ENCODE results near the gene TNNT2. TPM values are rescaled to one million over a fixed set of nuclear protein-coding genes. Genes with fewer than 3 reads are reported as not detected.

Gene TNNT2
- total and polyA plus RNA-seq, 2 of the 8 experiments (the other 6 are each of a cell fraction or from before 2014, with no cell fraction given) = 3.1 to 21.0 TPM

DNA sequence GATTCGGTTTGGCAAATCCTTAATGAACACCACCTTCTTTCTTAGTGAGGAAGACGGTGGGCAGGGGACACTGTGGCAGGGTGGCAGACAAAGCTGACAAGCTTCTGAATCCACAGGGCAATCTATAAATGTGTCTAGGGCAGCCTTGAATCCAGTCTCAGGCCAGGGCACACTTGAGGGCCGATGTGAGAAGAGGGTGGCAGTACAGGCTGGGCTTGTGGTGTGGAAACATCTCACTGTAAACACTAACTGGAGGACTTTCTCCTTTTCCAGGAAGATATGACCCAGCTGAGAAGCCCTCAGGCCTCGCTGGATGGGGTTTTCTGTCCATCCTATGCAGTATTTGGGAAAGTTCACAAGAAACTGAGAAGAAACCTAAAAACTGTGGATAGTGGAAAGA, 47.7 kb downstream of the TNNT2 start:
- no peak for DNase-seq (ENCODE audit: low read depth in 1 of 2, low spot score in 2 of 2)
- Histone ChIP-seq H4K8ac (ENCODE audit: extremely low read depth, insufficient read depth, low read length) (no peak overlapping the region), H2BK12ac (ENCODE audit: low read depth, low read length) (no peak overlapping the region), H2AFZ (ENCODE audit: low read length) (no peak overlapping the region), H3K4me1 (replicated peaks in 1 of 4; ENCODE audit: control insufficient read depth in 3 of 4, insufficient read depth in 4 of 4, low read length in 3 of 4) (no peaks in the 10 kb centered on the region; a peak in 1 of 7 replicates), H4K91ac (replicated peaks; ENCODE audit: insufficient read length, low read length) (no peak overlapping the region), H3K18ac (ENCODE audit: extremely low read depth, low read length) (no peak overlapping the region), H3K4me2 (ENCODE audit: insufficient read depth in 1 of 2, low read depth in 2 of 2, low read length in 2 of 2) (no peak overlapping the region), H3K4ac (replicated peaks; ENCODE audit: insufficient read length, low read depth, low read length) (no peak overlapping the region), H3K9ac (replicated peaks in 1 of 4; ENCODE audit: extremely low read depth in 1 of 4, low read depth in 3 of 4, low read length in 3 of 4) (no peak overlapping the region), H3K4me3 (ENCODE audit: extremely low read depth in 1 of 4, insufficient read depth in 2 of 4, low read depth in 3 of 4, low read length in 4 of 4) (no peak overlapping the region), H2BK20ac (ENCODE audit: low read length) (no peak overlapping the region), H3K36me3 (ENCODE audit: control insufficient read depth in 2 of 4, insufficient read depth in 4 of 4, low read length in 3 of 4) (no peaks in the 10 kb centered on the region), H2BK120ac (replicated peaks; ENCODE audit: low read depth, low read length) (no peak overlapping the region), H3K79me2 (ENCODE audit: control insufficient read depth in 1 of 2, insufficient read depth in 2 of 2, low read length in 2 of 2) (no peaks in the 10 kb centered on the region), H3K14ac (ENCODE audit: insufficient read length) (no peak overlapping the region), H2AK5ac (ENCODE audit: low read depth, low read length) (no peak overlapping the region), H2BK15ac (ENCODE audit: low read length) (no peak overlapping the region), H3K23ac (ENCODE audit: insufficient read length) (no peak overlapping the region), H3K27me3 (replicated peaks in 1 of 4; ENCODE audit: control insufficient read depth in 3 of 4, extremely low read depth in 1 of 4, insufficient read depth in 3 of 4, low read length in 3 of 4) (no peaks in the 10 kb centered on the region), H3K9me3 (ENCODE audit: insufficient read depth in 2 of 2, low read depth in 1 of 2, low read length in 1 of 2) (no peaks in the 10 kb centered on the region), H3K56ac (replicated peaks; ENCODE audit: insufficient read length, low read depth, low read length) (no peak overlapping the region), H3K27ac (ENCODE audit: low read depth, low read length) (no peak overlapping the region), H4K20me1 (replicated peaks in 1 of 2; ENCODE audit: control insufficient read depth in 1 of 2, insufficient read depth in 2 of 2, low read length in 2 of 2) (no peaks in the 10 kb centered on the region), H2BK5ac (ENCODE audit: low read depth, low read length) (no peak overlapping the region), H3K79me1 (ENCODE audit: low read depth, low read length) (no peaks in the 10 kb centered on the region), H4K5ac (ENCODE audit: insufficient read length, low read depth, low read length) (no peak overlapping the region), H3K23me2 (ENCODE audit: low read depth, low read length) (no peaks in the 10 kb centered on the region)
- TF ChIP-seq, protein P1, sequence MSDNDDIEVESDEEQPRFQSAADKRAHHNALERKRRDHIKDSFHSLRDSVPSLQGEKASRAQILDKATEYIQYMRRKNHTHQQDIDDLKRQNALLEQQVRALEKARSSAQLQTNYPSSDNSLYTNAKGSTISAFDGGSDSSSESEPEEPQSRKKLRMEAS (IDR thresholded peaks at IDR 0.05) = no peak
- TF ChIP-seq CBX5 (IDR thresholded peaks at IDR 0.05; ENCODE audit: low read depth, low read length) = no peak
- TF ChIP-seq BACH1 (IDR thresholded peaks at IDR 0.05; ENCODE audit: low read length) = no peak
- no peak for TF ChIP-seq RBBP5 (IDR thresholded peaks at IDR 0.05; ENCODE audit: borderline replicate concordance, low read depth, low read length)
- TF ChIP-seq MAFK (IDR thresholded peaks at IDR 0.05; ENCODE audit: low read depth, low read length) = no peak
- TF ChIP-seq KDM4A (IDR thresholded peaks at IDR 0.05; ENCODE audit: low read depth, low read length, severe bottlenecking) = no peak
- no peak for TF ChIP-seq TAF7 (optimal IDR thresholded peaks at IDR 0.05; ENCODE audit: borderline replicate concordance, low read depth, low read length)
- TF ChIP-seq SIX5 (IDR thresholded peaks at IDR 0.05; ENCODE audit: low read depth, low read length) = no peak
- TF ChIP-seq ZNF274 (IDR thresholded peaks at IDR 0.05; ENCODE audit: borderline replicate concordance, extremely low read depth, low read length) = no peak
- TF ChIP-seq SUZ12 (IDR thresholded peaks at IDR 0.05; ENCODE audit: low read length) = no peak
- TF ChIP-seq HDAC2 (IDR thresholded peaks at IDR 0.05; ENCODE audit: borderline replicate concordance in 1 of 2, low read depth in 2 of 2, low read length in 2 of 2) = no peak
- TF ChIP-seq SIRT6 (IDR thresholded peaks at IDR 0.05; ENCODE audit: low read length) = no peak
- TF ChIP-seq POU5F1 (IDR thresholded peaks at IDR 0.05; ENCODE audit: low read depth, low read length) = no peak
- TF ChIP-seq RXRA (IDR thresholded peaks at IDR 0.05; ENCODE audit: insufficient read depth, low read depth, low read length) = no peak
- TF ChIP-seq EGR1 (IDR thresholded peaks at IDR 0.05; ENCODE audit: borderline replicate concordance, low read depth, low read length) = no peak
- no peak for FAIRE-seq
- ChIA-PET POLR2A (ENCODE audit: partially characterized antibody) (no interaction called here), CTCF (ENCODE audit: partially characterized antibody) (interaction anchor here (0.6 to 3.6 kb wide), 11 partner anchors 11 to 202 kb away, joined by 3 to 47 read pairs (median 3); no protein-coding TSS in a partner anchor)
- WGBS, 2 experiments (ENCODE audit: extremely low coverage in 1 of 2, insufficient coverage in 1 of 2, insufficient read length in 1 of 2, insufficient replicate concordance in 2 of 2, low coverage in 1 of 2, low lambda C conversion rate in 2 of 2, missing lambda C conversion rate in 1 of 2) = 91% methylated on average over 4 of the region's 4 CpGs; no CpG with 5 or more reads in 1 of the 2 experiments

All from H1 (cell line).